ENCODE results near the gene EVI5.
"Not testable (repeated sequence)": the region's sequence is repeated elsewhere in the genome, so short reads cannot be mapped to it uniquely, and the experiment has no call there.

Gene EVI5

DNA sequence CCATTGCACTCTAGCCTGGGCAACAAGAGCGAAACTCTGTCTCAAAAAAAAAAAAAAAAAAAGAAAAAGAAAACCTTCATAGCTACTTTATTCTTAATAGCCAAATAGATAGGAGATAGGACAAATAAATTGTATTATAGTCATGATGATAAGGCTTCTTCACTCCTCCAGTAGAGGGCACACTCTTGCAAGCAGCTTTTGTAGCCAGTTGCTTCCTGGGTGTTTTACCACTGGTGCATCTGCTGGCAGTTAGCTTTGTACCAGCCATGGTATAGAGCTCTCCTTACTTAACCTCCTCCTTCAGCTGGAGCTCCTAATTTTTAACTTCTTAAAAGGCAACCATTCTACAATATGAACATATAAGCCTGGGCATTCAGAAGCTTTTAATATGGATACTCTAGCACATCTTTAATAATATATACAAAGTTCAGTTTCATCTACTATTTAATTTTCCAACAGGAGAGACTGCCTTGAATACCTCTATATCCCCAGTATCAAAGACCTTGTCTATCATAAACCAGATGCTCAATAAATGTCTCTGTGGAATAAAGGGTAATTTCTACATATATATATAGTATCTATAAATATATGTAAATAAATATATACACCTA lies 35.8 kb downstream of the EVI5 start:
- TF ChIP-seq CTCF (IDR thresholded peaks at IDR 0.05; ENCODE audit: borderline replicate concordance, insufficient read depth, low read depth, low read length) = peak; percentile 71

GRCh38 chr1:92748138-92748537 lies 36.8 kb downstream of the EVI5 start:
- no peak for TF ChIP-seq CTCF (IDR thresholded peaks at IDR 0.05; ENCODE audit: borderline replicate concordance, insufficient read depth, low read depth, low read length)
- no peak overlapping the region for H3K4me3 ChIP-seq (ENCODE audit: low read depth, low read length)

More for the DNA sequence above, 35.8 kb downstream of the EVI5 start:
- H3K4me3 ChIP-seq (ENCODE audit: low read depth, low read length) = no peak overlapping the region

DNA sequence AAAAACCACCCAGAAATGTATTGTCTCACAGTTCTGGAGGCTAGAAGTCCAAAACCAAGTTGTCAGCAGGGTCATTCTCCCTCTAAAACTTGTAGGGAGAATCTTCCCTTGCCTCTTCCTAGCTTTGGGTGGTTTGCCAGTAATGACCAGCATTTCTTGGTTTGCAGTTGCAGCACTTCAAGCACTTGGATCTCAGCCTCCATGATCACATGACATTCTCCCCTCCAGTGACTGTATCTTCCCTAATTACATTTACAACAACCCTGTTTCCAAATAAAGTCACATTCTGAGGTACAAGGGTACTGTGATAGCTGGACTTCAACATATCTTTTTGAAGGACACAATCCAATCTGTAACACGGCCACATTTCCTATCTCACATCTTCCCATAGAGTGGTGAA lies 37.2 kb downstream of the EVI5 start:
- TF ChIP-seq CTCF (IDR thresholded peaks at IDR 0.05; ENCODE audit: borderline replicate concordance, insufficient read depth, low read depth, low read length) = no peak
- no peak overlapping the region for H3K4me3 ChIP-seq (ENCODE audit: low read depth, low read length)

DNA sequence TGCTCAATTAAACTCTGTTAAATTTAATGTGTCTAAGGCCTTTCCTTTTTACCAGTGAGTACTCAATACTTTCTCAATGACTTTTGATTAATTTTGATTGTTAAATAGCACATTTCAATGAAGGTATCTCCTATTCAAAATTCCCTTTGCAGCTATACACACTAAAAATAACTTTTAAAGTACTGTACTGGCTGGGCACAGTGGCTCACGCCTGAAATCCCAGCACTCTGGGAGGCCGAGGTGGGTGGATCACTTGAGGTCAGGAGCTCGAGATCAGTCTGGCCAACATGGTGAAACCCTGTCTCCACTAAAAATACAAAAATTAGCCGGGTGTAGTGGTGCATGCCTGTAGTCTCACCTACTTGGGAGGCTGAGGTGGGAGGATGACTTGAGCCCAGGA lies 38.7 kb downstream of the EVI5 start:
- H3K4me3 ChIP-seq (ENCODE audit: low read depth, low read length) = not testable (repeated sequence)

GRCh38 chr1:92743221-92743620 lies 41.7 kb downstream of the EVI5 start:
- no peak for TF ChIP-seq CTCF (IDR thresholded peaks at IDR 0.05; ENCODE audit: borderline replicate concordance, insufficient read depth, low read depth, low read length)
- no peak overlapping the region for H3K4me3 ChIP-seq (ENCODE audit: low read depth, low read length)

DNA sequence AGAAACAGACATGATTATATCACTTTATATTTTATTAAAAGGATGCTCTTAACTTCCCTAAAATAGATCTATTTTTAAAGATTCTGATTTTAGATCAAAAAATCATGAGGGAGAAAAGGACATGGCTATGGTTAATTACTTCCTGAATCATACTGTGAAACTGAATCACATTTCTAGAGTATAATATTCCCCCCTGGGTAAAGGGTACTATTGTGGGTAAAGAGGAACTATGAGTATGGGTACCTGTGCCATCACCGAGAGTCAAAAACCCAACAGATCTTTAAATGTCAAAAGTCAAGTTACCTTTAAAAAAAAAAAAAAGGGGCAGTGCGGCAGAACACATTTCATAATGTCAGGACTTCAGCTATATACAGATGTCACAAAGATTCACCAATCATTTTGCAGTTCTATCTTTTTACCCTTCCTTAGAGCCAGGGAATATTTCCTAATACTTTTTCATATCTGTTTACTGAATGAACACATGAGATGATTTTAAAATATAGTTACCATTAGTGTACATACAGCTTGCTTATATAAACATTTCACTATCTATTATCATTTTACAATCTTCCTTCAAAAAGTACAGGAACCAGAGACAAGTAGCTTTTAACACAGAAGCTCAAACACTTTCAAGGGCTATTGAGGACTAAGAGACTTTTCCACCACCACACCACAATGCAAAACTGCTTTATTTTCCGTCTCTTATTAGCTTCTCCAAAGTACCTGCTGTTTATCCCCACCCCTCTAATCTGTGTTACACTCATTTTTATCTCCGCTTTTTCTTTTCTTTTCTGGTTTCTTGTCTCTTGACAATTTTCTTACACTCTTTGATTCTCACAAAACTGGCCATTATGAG lies 45.0 kb downstream of the EVI5 start:
- TF ChIP-seq CTCF (IDR thresholded peaks at IDR 0.05; ENCODE audit: borderline replicate concordance, insufficient read depth, low read depth, low read length) = no peak
- no peak overlapping the region for H3K4me3 ChIP-seq (ENCODE audit: low read depth, low read length)

- H3K4me3 ChIP-seq (ENCODE audit: low read depth, low read length) = no peak overlapping the region
- TF ChIP-seq CTCF (IDR thresholded peaks at IDR 0.05; ENCODE audit: borderline replicate concordance, insufficient read depth, low read depth, low read length) = 0 out of 2 replicates have a peak, but pooled peaks have one; percentile 17
Measured at GRCh38 chr1:92736395-92736794, 48.5 kb downstream of the EVI5 start.
